Astrocyte (in vitro differentiated cells and primary cell): ENCODE results near the gene IGF2R.

Experiments used
- EZH2 ChIP-seq: IDR thresholded peaks from 2 replicates; pipeline ENCODE4 v1.6.1; 2012; ENCODE audit warnings: mild to moderate bottlenecking, low read length, inconsistent platforms; ENCODE audit not compliant: insufficient read depth
- TF ChIP-seq, protein P1 (sequence below): IDR thresholded peaks from 2 replicates; pipeline ENCODE4 v1.5.1; 2011; ENCODE audit warnings: low read depth, mild to moderate bottlenecking, inconsistent platforms, low read length, moderate library complexity; ENCODE audit not compliant: insufficient read depth

DNA sequence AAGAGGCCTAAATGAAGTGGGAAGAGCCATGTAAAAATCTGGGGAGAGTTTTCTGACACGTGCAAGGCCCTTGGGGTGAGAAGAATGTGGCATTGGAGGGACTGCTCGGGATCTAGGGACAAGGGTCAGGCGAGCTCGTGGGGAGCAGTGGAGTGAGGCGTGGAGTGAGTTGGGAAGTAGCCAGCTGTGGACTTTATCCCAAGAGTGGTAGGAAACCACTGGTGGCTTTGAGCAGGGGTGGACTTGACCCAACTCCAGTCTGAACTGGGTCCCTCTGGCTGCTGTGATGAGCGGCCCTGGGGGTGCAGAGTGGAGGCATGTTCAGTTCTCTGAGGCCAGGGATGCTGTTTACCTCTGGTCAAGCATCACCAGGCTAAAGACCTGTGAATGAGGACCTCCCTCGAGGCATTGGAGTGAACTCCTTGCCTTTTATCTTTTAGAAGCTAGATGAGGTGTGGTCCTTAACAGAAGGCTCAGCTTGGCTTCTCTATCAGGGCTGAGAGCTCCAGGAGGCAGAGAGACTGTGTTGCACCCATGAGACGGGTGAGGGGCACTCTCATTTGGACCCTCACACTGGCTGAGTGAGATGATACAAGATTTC lies 173.3 kb downstream of the IGF2R start:
- no peak for TF ChIP-seq EZH2
- TF ChIP-seq, protein P1, sequence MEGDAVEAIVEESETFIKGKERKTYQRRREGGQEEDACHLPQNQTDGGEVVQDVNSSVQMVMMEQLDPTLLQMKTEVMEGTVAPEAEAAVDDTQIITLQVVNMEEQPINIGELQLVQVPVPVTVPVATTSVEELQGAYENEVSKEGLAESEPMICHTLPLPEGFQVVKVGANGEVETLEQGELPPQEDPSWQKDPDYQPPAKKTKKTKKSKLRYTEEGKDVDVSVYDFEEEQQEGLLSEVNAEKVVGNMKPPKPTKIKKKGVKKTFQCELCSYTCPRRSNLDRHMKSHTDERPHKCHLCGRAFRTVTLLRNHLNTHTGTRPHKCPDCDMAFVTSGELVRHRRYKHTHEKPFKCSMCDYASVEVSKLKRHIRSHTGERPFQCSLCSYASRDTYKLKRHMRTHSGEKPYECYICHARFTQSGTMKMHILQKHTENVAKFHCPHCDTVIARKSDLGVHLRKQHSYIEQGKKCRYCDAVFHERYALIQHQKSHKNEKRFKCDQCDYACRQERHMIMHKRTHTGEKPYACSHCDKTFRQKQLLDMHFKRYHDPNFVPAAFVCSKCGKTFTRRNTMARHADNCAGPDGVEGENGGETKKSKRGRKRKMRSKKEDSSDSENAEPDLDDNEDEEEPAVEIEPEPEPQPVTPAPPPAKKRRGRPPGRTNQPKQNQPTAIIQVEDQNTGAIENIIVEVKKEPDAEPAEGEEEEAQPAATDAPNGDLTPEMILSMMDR = no peak
